Sciatic nerve (tissue), 2 donors: ENCODE results near the gene FKBP1B. TPM values are rescaled to one million over a fixed set of nuclear protein-coding genes. Genes with fewer than 3 reads are reported as not detected.
A peak's percentile ranks its signal among the peaks of the same experiment; 100 is the strongest.
"Not testable (repeated sequence)": the region's sequence is repeated elsewhere in the genome, so short reads cannot be mapped to it uniquely, and the experiment has no call there.

Source experiments
- ATAC-seq: fragments of 200-7000 bp; cut with Tn5 transposase; one replicate; pipeline ENCODE4 v1.9.1; 2020; ENCODE audit warnings: mild to moderate bottlenecking, moderate library complexity
- DNase-seq: peaks from one replicate; pipeline ENCODE4 v3.0.0-alpha.2; 2020; ENCODE audit warnings: low spot score
- intact Hi-C: fragments of 100-400 bp; cut with DNase I; formaldehyde crosslinking; loops from one replicate; pipeline ENCODE4 v1.14.2; 2022
- total RNA-seq: library from RNA; stranded (reverse); fragmentation: NEBNext Ultra II Directional; extraction: Animal tissue kit (Norgen Biotek cat#: 25700); gene quantifications from one replicate; pipeline ENCODE4 v1.2.1, GENCODE V29; 2021
- donor health status: DM: no; HTN: no; CAD: no.
- donor health status: DM: no; HTN: no; CAD: no.

Gene FKBP1B
- total RNA-seq, result 11.1 TPM

- ATAC-seq (peak; percentile 2), DNase-seq (peak; percentile 72)
- intact Hi-C loops, result no loop called here
Observed at GRCh38 chr2:24049485-24050021, at the start of gene FKBP1B. Gene FKBP1B (plus strand): TSS chr2:24049741. CDS start chr2:24049850, 109 bp downstream.

GRCh38 chr2:24007693-24008092, 41.8 kb upstream of the FKBP1B start:
- intact Hi-C loops, result no loop called here
- DNase-seq (no peak), ATAC-seq (no peak)

- ATAC-seq, result no peak
- no peak for DNase-seq
- intact Hi-C loops, result no loop called here
Observed at GRCh38 chr2:24008672-24009366, 40.7 kb upstream of the FKBP1B start.

- intact Hi-C loops, result no loop called here
- DNase-seq (no peak), ATAC-seq (no peak)
Observed at GRCh38 chr2:24009367-24009679, 40.2 kb upstream of the FKBP1B start.

- peak; percentile 37 for ATAC-seq
- DNase-seq, result no peak
- intact Hi-C loops, result no loop called here
Observed at GRCh38 chr2:24009680-24010476, 39.7 kb upstream of the FKBP1B start, which contains the start of gene MFSD2B. Gene MFSD2B (plus strand): TSS chr2:24010085. CDS start chr2:24010097, 12 bp downstream.

GRCh38 chr2:24010477-24011249, 38.9 kb upstream of the FKBP1B start:
- intact Hi-C loops, result no loop called here
- ATAC-seq (peak; percentile 39), DNase-seq (no peak)

GRCh38 chr2:24011250-24012104, 38.1 kb upstream of the FKBP1B start:
- ATAC-seq (no peak), DNase-seq (no peak)
- intact Hi-C loops, result no loop called here

- no peak for DNase-seq
- no peak for ATAC-seq
- intact Hi-C loops, result no loop called here
Observed at GRCh38 chr2:24012521-24013188, 36.9 kb upstream of the FKBP1B start.

GRCh38 chr2:24014902-24015301, 34.6 kb upstream of the FKBP1B start:
- intact Hi-C loops, DNase-seq, ATAC-seq: not testable (repeated sequence)

- DNase-seq (no peak), ATAC-seq (peak; percentile 31)
- intact Hi-C loops, result no loop called here
Observed at GRCh38 chr2:24015562-24016375, 33.8 kb upstream of the FKBP1B start.

GRCh38 chr2:24016376-24016761, 33.2 kb upstream of the FKBP1B start:
- DNase-seq (no peak), ATAC-seq (peak; percentile 9)
- intact Hi-C loops, result no loop called here

- no peak for DNase-seq
- intact Hi-C loops, result no loop called here
- ATAC-seq, result no peak
Observed at GRCh38 chr2:24016853-24017703, 32.5 kb upstream of the FKBP1B start.

GRCh38 chr2:24017711-24018110, 31.8 kb upstream of the FKBP1B start:
- ATAC-seq (no peak), DNase-seq (no peak)
- intact Hi-C loops, result no loop called here

- intact Hi-C loops, result no loop called here
- ATAC-seq, result no peak
- DNase-seq, result no peak
Observed at GRCh38 chr2:24018241-24018640, 31.3 kb upstream of the FKBP1B start.

- DNase-seq, result no peak
Observed at GRCh38 chr2:24019729-24020128, 29.8 kb upstream of the FKBP1B start.

GRCh38 chr2:24020244-24020643, 29.3 kb upstream of the FKBP1B start:
- intact Hi-C loops, result no loop called here
- DNase-seq (no peak), ATAC-seq (no peak)

More at GRCh38 chr2:24019729-24020128, 29.8 kb upstream of the FKBP1B start:
- no peak for ATAC-seq
- intact Hi-C loops, result no loop called here
